ENCODE data around the gene TTC23L. TPM values are rescaled to one million over a fixed set of nuclear protein-coding genes. Genes with fewer than 3 reads are reported as not detected.

Gene TTC23L
- total RNA-seq, 1 experiment from 2014 or later = 3.9 TPM

- intact Hi-C loops (cut with micrococcal nuclease; ENCODE audit: unreplicated experiment) = loop anchor here (1.0 to 10.0 kb wide), 6 partner anchors 8 to 1476 kb away; partner anchors contain the start of genes DNAJC21 and TARS1
- Histone ChIP-seq H3K36me3 (ENCODE audit: low read depth) (peaks cover 36% of the 10 kb centered on the region), H2AFZ (peak overlapping the region; percentile 88)
These were observed 76.9 kb downstream of the TTC23L start for GRCh38 chr5:34915856-34916192.

GRCh38 chr5:34916518-34916917 lies 77.6 kb downstream of the TTC23L start:
- POLR2A ChIA-PET (ENCODE audit: unreplicated experiment) = no interaction called here

More at GRCh38 chr5:34915856-34916192, 76.9 kb downstream of the TTC23L start:
- Histone ChIP-seq H3K4me3 (peak overlapping the region; percentile 81), H3K27ac (peak overlapping the region; percentile 73), H4K20me1 (ENCODE audit: insufficient read depth) (peaks cover 20% of the 10 kb centered on the region; the same call in 1 of the 2 replicates), H3F3A (ENCODE audit: insufficient read depth, low read depth) (peaks cover 39% of the 10 kb centered on the region), H3K9me3 (ENCODE audit: insufficient read depth, low read depth) (no peaks in the 10 kb centered on the region), H3K4me1 (replicated peaks; ENCODE audit: insufficient read depth) (peaks cover 46% of the 10 kb centered on the region), H3K9me2 (ENCODE audit: insufficient read depth) (no peaks in the 10 kb centered on the region), H3K79me2 (ENCODE audit: low read depth) (peaks cover 84% of the 10 kb centered on the region), H3K27me3 (ENCODE audit: insufficient read depth, low read depth) (no peaks in the 10 kb centered on the region), H3K4me2 (peak overlapping the region; percentile 96)
- TSS peak; percentile 62 for BruUV-seq (replicated peaks)
- DNase-seq = no peak
- ChIA-PET CTCF (interaction anchor here (1.4 to 1.9 kb wide), 7 partner anchors 8 to 441 kb away, joined by 3 to 13 read pairs (median 5); partner anchors contain the start of gene DNAJC21), POLR2A (ENCODE audit: unreplicated experiment) (interaction anchor here (0.5 to 1.4 kb wide), 7 partner anchors 8 to 1439 kb away, joined by 3 to 87 read pairs (median 6); partner anchors contain the start of gene DNAJC21)
- TF ChIP-seq, protein P1, sequence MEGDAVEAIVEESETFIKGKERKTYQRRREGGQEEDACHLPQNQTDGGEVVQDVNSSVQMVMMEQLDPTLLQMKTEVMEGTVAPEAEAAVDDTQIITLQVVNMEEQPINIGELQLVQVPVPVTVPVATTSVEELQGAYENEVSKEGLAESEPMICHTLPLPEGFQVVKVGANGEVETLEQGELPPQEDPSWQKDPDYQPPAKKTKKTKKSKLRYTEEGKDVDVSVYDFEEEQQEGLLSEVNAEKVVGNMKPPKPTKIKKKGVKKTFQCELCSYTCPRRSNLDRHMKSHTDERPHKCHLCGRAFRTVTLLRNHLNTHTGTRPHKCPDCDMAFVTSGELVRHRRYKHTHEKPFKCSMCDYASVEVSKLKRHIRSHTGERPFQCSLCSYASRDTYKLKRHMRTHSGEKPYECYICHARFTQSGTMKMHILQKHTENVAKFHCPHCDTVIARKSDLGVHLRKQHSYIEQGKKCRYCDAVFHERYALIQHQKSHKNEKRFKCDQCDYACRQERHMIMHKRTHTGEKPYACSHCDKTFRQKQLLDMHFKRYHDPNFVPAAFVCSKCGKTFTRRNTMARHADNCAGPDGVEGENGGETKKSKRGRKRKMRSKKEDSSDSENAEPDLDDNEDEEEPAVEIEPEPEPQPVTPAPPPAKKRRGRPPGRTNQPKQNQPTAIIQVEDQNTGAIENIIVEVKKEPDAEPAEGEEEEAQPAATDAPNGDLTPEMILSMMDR (conservative IDR thresholded peaks at IDR 0.05) = no peak
- TF ChIP-seq EZH2 (IDR thresholded peaks at IDR 0.05; ENCODE audit: low read depth) = no peak

DNA sequence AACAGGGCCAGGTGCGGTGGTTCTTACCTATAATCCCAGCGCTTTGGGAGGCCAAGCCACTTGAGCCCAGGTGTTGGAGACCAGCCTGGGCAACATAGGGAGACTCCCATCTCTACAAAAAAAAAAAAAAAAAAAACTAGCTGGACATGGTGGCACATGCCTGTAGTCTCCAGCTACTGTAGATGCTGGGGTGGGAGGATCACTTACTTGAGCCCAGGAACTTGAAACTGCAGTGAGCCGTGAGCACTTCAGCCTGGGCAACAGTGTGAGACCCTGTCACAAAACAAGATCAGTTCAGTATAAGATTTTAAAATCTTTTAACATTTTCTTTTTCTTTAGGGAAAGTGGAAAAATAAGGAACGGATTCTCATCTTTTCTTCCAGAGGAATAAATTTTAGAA lies 79.1 kb downstream of the TTC23L start:
- peaks cover 58% of the 10 kb centered on the region for H3F3A ChIP-seq (ENCODE audit: insufficient read depth, low read depth)
- no peak overlapping the region for H2AFZ ChIP-seq
- intact Hi-C loops (cut with micrococcal nuclease; ENCODE audit: unreplicated experiment) = loop anchor here (5.0 to 10.0 kb wide), 2 partner anchors 331 to 1007 kb away; no protein-coding TSS in a partner anchor
- peaks cover 20% of the 10 kb centered on the region; the same call in 1 of the 2 replicates for H4K20me1 ChIP-seq (ENCODE audit: insufficient read depth)
- H3K9me3 ChIP-seq (ENCODE audit: insufficient read depth, low read depth) = no peaks in the 10 kb centered on the region
- peaks cover 96% of the 10 kb centered on the region for H3K79me2 ChIP-seq (ENCODE audit: low read depth)
- H3K36me3 ChIP-seq (ENCODE audit: low read depth) = peaks cover 42% of the 10 kb centered on the region
- TF ChIP-seq EZH2 (IDR thresholded peaks at IDR 0.05; ENCODE audit: low read depth) = no peak
- TF ChIP-seq, protein P1 (conservative IDR thresholded peaks at IDR 0.05) = no peak
- H3K4me2 ChIP-seq = peak overlapping the region; percentile 96
- ChIA-PET CTCF (interaction anchor here (1.3 kb wide), 1 partner anchor 86 kb away, joined by 4 read pairs; no protein-coding TSS in a partner anchor), POLR2A (ENCODE audit: unreplicated experiment) (no interaction called here)
- H3K9me2 ChIP-seq (ENCODE audit: insufficient read depth) = no peaks in the 10 kb centered on the region
- DNase-seq = no peak
- no peak overlapping the region for H3K27ac ChIP-seq
- H3K4me3 ChIP-seq = peak overlapping the region; percentile 81; the same call in 1 of the 2 replicates
- H3K27me3 ChIP-seq (ENCODE audit: insufficient read depth, low read depth) = no peaks in the 10 kb centered on the region
- no TSS peak for BruUV-seq (replicated peaks)
- H3K4me1 ChIP-seq (replicated peaks; ENCODE audit: insufficient read depth) = peaks cover 58% of the 10 kb centered on the region

More at GRCh38 chr5:34916518-34916917, 77.6 kb downstream of the TTC23L start:
- peaks cover 36% of the 10 kb centered on the region for H3K36me3 ChIP-seq (ENCODE audit: low read depth)
- intact Hi-C loops (cut with micrococcal nuclease; ENCODE audit: unreplicated experiment) = loop anchor here (5.0 to 10.0 kb wide), 2 partner anchors 329 to 1008 kb away; no protein-coding TSS in a partner anchor
- no peak for DNase-seq
- peak overlapping the region; percentile 96 for H3K4me2 ChIP-seq
- no peaks in the 10 kb centered on the region for H3K9me3 ChIP-seq (ENCODE audit: insufficient read depth, low read depth)
- CTCF ChIA-PET = interaction anchor here (0.6 to 1.8 kb wide), 6 partner anchors 10 to 1448 kb away, joined by 3 to 13 read pairs (median 4); partner anchors contain the start of gene DNAJC21
- BruUV-seq (replicated peaks) = no TSS peak
- H3K27ac ChIP-seq = peak overlapping the region; percentile 73
- no peaks in the 10 kb centered on the region for H3K27me3 ChIP-seq (ENCODE audit: insufficient read depth, low read depth)
- no peaks in the 10 kb centered on the region for H3K9me2 ChIP-seq (ENCODE audit: insufficient read depth)
- peaks cover 46% of the 10 kb centered on the region for H3K4me1 ChIP-seq (replicated peaks; ENCODE audit: insufficient read depth)
- peaks cover 46% of the 10 kb centered on the region for H3F3A ChIP-seq (ENCODE audit: insufficient read depth, low read depth)
- peaks cover 20% of the 10 kb centered on the region; the same call in 1 of the 2 replicates for H4K20me1 ChIP-seq (ENCODE audit: insufficient read depth)
- H2AFZ ChIP-seq = no peak overlapping the region; the same call in 1 of the 2 replicates
- peaks cover 91% of the 10 kb centered on the region for H3K79me2 ChIP-seq (ENCODE audit: low read depth)
- TF ChIP-seq, protein P1 (conservative IDR thresholded peaks at IDR 0.05) = no peak
- no peak for TF ChIP-seq EZH2 (IDR thresholded peaks at IDR 0.05; ENCODE audit: low read depth)
- peak overlapping the region; percentile 81 for H3K4me3 ChIP-seq

Measured in PC-9 (cell line).